G401 (cell line): Measurements from ENCODE around the gene KIF25. TPM values are rescaled to one million over a fixed set of nuclear protein-coding genes. Genes with fewer than 3 reads are reported as not detected.

ENCODE experiments used
- DNase-seq: peaks from one replicate; pipeline ENCODE4 v3.0.0-alpha.2; 2015; ENCODE audit warnings: low spot score
- in situ Hi-C: cut with HindIII; loops from 2 replicates; pipeline ENCODE4 v1.10.0; 2016; ENCODE audit warnings: low sequenced_read_pairs, mixed read lengths
- total RNA-seq: library from RNA; depleted of rRNA; stranded (reverse); fragments of >200 nt; shearing (Covaris generic); gene quantifications from 2 replicates; pipeline ENCODE4 v1.2.3, GENCODE V29; 2014; rRNA removed

KIF25 gene, protein sequence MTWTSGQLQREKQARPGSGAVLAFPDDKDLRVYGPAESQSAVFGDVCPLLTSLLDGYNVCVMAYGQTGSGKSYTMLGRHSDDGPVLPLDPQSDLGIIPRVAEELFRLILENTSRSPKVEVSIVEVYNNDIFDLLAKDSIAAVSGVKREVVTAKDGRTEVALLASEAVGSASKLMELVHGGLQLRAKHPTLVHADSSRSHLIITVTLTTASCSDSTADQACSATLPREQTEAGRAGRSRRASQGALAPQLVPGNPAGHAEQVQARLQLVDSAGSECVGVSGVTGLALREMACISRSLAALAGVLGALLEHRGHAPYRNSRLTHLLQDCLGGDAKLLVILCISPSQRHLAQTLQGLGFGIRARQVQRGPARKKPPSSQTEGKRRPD
- not detected in 2 replicates for total RNA-seq

DNA sequence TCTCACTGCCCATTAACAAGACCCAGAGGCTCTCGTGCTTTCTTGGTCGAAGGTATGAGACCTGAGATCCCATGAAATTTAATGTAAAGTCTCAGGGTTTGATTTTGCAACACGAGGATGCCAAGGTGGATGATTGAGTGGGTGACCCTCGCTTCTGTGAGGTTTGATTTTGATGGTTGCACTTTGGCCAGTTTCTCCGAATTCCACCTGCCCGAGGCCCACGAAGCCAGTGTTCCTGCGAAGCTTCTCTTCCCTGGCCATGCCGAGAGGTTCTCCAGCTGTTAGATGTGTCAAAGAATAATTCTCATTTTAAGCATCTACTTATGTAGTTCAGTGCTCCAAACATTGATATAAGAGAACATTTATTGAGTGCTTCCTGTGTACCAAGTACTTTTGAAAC, at the start of gene KIF25:
TSS of gene KIF25 (plus strand) at position 30 of the 400 bp plus-strand sequence. CDS start 31,915 bp downstream, outside the sequence.
- in situ Hi-C loops = no loop called here
- DNase-seq = peak; percentile 18

DNA sequence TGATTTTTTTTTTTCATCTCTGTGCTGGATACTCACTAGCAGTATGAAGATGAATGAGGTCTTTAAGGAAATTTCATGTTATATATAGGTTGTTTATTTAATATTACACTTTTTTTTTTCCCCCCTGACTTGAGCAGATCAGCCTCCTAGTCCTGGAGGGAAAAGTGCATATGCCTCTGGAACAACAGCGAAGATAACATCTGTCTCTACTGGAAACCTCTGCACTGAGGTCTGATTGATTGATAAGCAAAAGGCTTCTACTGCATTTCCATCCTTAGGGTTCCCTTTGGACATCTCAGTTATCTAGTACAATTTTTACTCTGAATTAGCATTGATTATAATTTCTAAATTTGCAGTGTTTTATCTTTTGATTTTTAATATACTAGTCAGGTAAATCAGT, 49.8 kb upstream of the KIF25 start:
- no peak for DNase-seq
- in situ Hi-C loops = no loop called here

DNA sequence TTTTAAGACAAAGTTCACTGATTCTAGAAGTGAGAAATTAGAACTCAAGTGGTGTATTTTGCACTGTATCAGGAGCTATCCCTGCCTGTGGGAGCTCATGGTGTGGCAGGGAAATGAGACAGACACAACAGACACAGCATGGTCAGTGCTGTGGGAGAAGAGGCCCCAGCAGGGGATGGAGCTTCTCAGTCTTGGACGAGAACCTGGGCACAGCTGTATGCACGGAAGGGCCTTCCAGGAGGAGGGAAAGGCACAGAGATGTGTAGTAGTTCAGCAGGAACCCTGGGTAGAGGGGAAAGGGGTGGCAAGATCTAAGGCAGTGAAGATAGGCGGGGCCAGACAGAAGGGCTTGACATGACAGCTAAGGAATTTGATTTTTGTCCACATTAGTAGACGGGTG, 48.8 kb upstream of the KIF25 start:
- DNase-seq = no peak
- in situ Hi-C loops = no loop called here

GRCh38 chr6:167949121-167949684, 48.3 kb upstream of the KIF25 start:
- no peak for DNase-seq
- in situ Hi-C loops = no loop called here

GRCh38 chr6:167951781-167952511, 45.5 kb upstream of the KIF25 start:
- in situ Hi-C loops = no loop called here
- DNase-seq = no peak

- DNase-seq = no peak
- in situ Hi-C loops = no loop called here
These were observed 45.0 kb upstream of the KIF25 start for GRCh38 chr6:167952512-167952859.

GRCh38 chr6:167953551-167953950, 43.9 kb upstream of the KIF25 start:
- in situ Hi-C loops = no loop called here
- no peak for DNase-seq

DNA sequence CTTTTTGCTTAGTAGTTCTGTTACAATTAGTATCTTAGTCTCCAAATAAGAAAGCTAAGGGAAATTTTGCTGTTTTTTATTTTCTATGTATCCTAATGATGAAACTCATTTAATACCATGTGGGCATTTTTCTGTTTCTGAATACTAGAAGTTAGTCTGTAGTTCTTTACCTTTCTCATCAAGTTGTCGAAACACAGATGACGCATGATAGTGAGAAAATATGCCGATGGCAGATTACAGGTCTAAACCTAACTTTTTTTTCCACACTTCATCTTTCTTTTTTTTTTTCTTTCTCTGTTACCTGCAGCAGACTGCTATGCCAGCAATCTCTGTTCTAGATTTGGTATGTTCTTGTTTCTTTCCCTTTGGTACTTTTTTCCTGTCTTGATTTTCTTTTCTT, 43.3 kb upstream of the KIF25 start:
- in situ Hi-C loops = no loop called here
- DNase-seq = no peak

DNA sequence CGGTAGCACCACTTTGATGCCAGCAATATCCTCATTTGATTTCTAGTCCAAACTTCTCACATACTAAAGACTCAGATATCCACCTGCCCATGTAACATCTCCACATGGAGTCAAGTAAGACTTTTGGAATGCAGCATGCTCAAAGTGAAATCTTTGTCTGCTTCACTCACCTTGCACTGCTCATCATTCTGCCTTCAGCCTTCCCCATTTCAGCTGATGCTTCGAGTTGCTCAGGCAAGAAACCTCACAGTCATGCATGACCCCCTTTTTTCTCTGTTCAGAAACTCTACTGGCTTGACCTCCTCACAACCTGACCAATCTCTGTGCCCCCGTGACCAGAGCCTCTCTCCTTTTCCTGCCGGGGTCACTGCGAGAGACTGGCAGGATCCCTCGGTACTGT, 41.0 kb upstream of the KIF25 start:
- DNase-seq = no peak
- in situ Hi-C loops = no loop called here

DNA sequence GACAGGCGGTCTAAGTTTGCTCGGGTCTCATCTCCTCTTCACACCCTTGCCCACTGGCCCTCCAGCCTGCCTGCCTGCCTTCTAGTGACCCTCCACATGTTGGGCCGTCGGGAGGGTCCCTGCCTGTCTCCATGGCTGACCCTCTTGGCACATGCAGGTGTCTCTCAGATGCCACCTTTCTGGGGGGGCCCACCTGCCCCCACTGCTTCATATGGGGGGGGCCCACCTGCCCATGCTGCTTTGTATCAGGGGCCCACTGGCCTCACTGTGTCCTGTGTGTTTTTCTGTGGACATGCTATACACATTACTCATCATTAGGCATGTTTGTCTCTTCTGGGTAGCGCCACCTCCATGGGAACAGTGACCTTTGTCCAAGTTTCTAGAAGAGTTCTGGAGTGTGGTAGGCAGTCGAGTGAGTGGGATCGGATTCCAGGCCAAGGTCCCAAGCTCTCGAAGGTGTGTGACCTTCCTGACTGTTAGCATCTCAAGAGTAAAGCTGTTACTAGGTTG, 40.4 kb upstream of the KIF25 start:
- in situ Hi-C loops = no loop called here
- DNase-seq = no peak

GRCh38 chr6:167957626-167958025, 39.8 kb upstream of the KIF25 start:
- in situ Hi-C loops = no loop called here

GRCh38 chr6:167960579-167960978, 36.9 kb upstream of the KIF25 start:
- DNase-seq = no peak
- in situ Hi-C loops = no loop called here

More at GRCh38 chr6:167957626-167958025, 39.8 kb upstream of the KIF25 start:
- DNase-seq = no peak

- in situ Hi-C loops = no loop called here
- DNase-seq = no peak
These were observed 34.8 kb upstream of the KIF25 start for GRCh38 chr6:167962711-167963110.

DNA sequence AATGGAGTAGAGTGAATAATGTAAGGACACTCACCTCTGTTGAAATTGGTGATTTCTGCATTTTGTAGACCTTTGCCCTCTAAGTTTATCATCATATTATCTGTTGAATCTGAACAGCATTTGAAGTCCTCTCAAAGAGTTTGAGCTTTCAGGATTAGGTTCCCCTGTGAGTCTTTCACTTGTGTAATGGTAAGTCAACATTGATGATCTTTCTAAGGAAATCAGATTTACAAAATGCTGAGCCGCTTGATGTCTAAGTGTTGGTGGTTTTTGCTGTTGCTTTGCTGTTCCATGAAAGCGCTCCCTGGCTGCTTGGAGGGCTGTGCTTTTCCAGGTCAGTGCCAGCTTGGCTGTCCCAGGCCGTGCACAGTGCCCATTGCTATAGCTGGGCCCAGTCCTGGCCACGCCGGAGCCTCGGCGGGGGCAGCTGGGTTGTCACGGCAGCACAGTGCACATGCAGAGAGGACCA, 33.8 kb upstream of the KIF25 start:
- peak; percentile 50 for DNase-seq
- in situ Hi-C loops = no loop called here

GRCh38 chr6:167965592-167966539, 31.6 kb upstream of the KIF25 start:
- in situ Hi-C loops = no loop called here

GRCh38 chr6:167966540-167966905, 30.9 kb upstream of the KIF25 start:
- in situ Hi-C loops = no loop called here
- DNase-seq = no peak

More at GRCh38 chr6:167965592-167966539, 31.6 kb upstream of the KIF25 start:
- DNase-seq = no peak

- no peak for DNase-seq
- in situ Hi-C loops = no loop called here
These were observed 29.4 kb upstream of the KIF25 start for GRCh38 chr6:167968091-167968490.

DNA sequence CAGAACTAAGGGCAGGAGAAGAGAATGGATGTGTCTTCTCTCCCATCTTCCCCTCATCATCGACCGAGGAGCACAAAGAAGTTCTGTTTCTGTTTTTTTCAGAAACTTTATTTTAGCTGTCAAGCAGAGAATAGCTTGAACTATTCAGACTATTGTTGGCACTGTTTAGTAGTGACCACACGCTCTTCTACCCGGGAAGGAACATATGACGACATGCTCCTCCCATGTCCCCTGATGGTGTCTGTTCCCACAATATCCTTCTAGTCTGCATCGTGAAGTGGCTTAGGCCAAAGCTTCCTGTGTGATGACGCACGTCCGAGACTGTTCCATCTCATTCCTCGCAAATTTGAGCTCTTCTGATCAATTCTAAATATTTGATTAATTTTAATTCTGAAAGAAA, 27.2 kb upstream of the KIF25 start:
- DNase-seq = peak; percentile 24
- in situ Hi-C loops = no loop called here

DNA sequence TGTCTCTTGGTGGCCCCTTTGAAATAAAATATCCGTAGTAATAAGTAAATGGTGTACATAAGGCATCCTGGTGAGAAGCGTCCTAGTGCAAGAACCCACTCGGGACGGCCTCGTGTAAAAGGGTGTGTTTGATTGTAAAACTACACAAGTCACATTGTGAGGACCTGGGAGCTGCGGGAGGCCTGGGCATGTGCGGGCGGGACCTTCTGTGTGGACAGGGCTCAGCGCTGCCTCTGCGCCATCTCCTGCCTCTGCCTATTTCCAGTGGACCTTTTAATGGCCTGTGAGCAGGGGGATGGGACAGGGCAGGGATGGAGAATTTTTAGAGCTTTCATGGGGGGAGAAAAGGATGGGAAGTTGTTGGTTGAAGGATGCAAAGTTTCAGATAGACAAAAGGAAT, 25.3 kb upstream of the KIF25 start:
- in situ Hi-C loops = no loop called here
- no peak for DNase-seq
